Stimulated activated CD4-positive, alpha-beta T cell treated with anti-CD3 and anti-CD28 coated beads, Interleukin-2, amount 100 ng/mL, for 48 hours (primary cell): ENCODE results near the gene BCL2.

Source experiments
- DNase-seq, 2 donors: peaks; one replicate each; pipeline ENCODE4 v3.0.0-alpha.2; 2020

Gene BCL2

GRCh38 chr18:63135101-63135500 lies 184.5 kb downstream of the BCL2 start:
- no peak for DNase-seq

- DNase-seq: no peak
Measured at GRCh38 chr18:63132819-63133200, 186.8 kb downstream of the BCL2 start.

- no peak for DNase-seq
Measured at GRCh38 chr18:63131959-63132818, 187.4 kb downstream of the BCL2 start.

- DNase-seq: peak in 1 of 2 donors; percentile 51
Measured at GRCh38 chr18:63131106-63131958, 188.2 kb downstream of the BCL2 start.

- DNase-seq: no peak
Measured at GRCh38 chr18:63130176-63130575, 189.4 kb downstream of the BCL2 start.

- no peak for DNase-seq
Measured at GRCh38 chr18:63128237-63128974, 191.2 kb downstream of the BCL2 start.

GRCh38 chr18:63126134-63127069 lies 193.2 kb downstream of the BCL2 start:
- no peak for DNase-seq

- DNase-seq: no peak
Measured at GRCh38 chr18:63120620-63121019, 198.9 kb downstream of the BCL2 start.

- no peak for DNase-seq
Measured at GRCh38 chr18:63119647-63120046, 199.9 kb downstream of the BCL2 start.

- no peak for DNase-seq
Measured at GRCh38 chr18:63113899-63114565, 205.5 kb downstream of the BCL2 start.

GRCh38 chr18:63112706-63113105 lies 206.9 kb downstream of the BCL2 start:
- no peak for DNase-seq

- no peak for DNase-seq
Measured at GRCh38 chr18:63111671-63112402, 207.7 kb downstream of the BCL2 start.

- DNase-seq: no peak
Measured at GRCh38 chr18:63109802-63110201, 209.8 kb downstream of the BCL2 start.

GRCh38 chr18:63109022-63109421 lies 210.5 kb downstream of the BCL2 start:
- no peak for DNase-seq

GRCh38 chr18:63107931-63108330 lies 211.6 kb downstream of the BCL2 start:
- DNase-seq: no peak

GRCh38 chr18:63107171-63107845 lies 212.3 kb downstream of the BCL2 start:
- DNase-seq: no peak

GRCh38 chr18:63106727-63107126 lies 212.8 kb downstream of the BCL2 start:
- DNase-seq: no peak

GRCh38 chr18:63105636-63106316 lies 213.8 kb downstream of the BCL2 start:
- no peak for DNase-seq

GRCh38 chr18:63104868-63105267 lies 214.7 kb downstream of the BCL2 start:
- no peak for DNase-seq
